Osteoblast (primary cell): Measurements from ENCODE around the gene RBBP8NL. TPM values are rescaled to one million over a fixed set of nuclear protein-coding genes. Genes with fewer than 3 reads are reported as not detected.

Source experiments
- DNase-seq: peaks from one replicate; pipeline ENCODE4 v3.0.0; 2011; ENCODE audit warnings: low spot score, mixed read lengths; ENCODE audit not compliant: insufficient read length; ENCODE audit errors: missing footprints
- H2AFZ ChIP-seq: 2 replicates; pipeline ENCODE4 v1.6.0; 2011; ENCODE audit warnings: mild to moderate bottlenecking, low read length
- H3K27ac ChIP-seq: 2 replicates; pipeline ENCODE4 v1.5.1; 2011; ENCODE audit warnings: mild to moderate bottlenecking, low read depth, low read length, moderate library complexity
- H3K27me3 ChIP-seq: 2 replicates; pipeline ENCODE4 v1.6.0; 2012; ENCODE audit warnings: mild to moderate bottlenecking, control low read depth, inconsistent platforms, low read length, moderate library complexity; ENCODE audit not compliant: insufficient read depth
- H3K36me3 ChIP-seq: 2 replicates; pipeline ENCODE4 v1.5.1; 2011; ENCODE audit warnings: mild to moderate bottlenecking, low read length, control low read depth, moderate library complexity; ENCODE audit not compliant: insufficient read depth
- H3K4me1 ChIP-seq: 2 replicates; pipeline ENCODE4 v1.5.1; 2011; ENCODE audit warnings: mild to moderate bottlenecking, low read length, control low read depth, moderate library complexity; ENCODE audit not compliant: insufficient read depth
- H3K4me2 ChIP-seq: 2 replicates; pipeline ENCODE4 v1.6.0; 2011; ENCODE audit warnings: mild to moderate bottlenecking, low read length; ENCODE audit not compliant: insufficient read depth
- H3K4me3 ChIP-seq: fragments of 200-600 bp; sonication (generic); 3 replicates; pipeline ENCODE4 v1.5.1; 2012; ENCODE audit warnings: mild to moderate bottlenecking, low read length, inconsistent platforms; ENCODE audit not compliant: insufficient read depth
- H3K79me2 ChIP-seq: 2 replicates; pipeline ENCODE4 v1.6.0; 2012; ENCODE audit warnings: mild to moderate bottlenecking, low read length, control low read depth, inconsistent platforms; ENCODE audit not compliant: insufficient read depth
- H3K9me3 ChIP-seq: 2 replicates; pipeline ENCODE4 v1.5.1; 2011; ENCODE audit warnings: low read depth, low read length, control low read depth
- H4K20me1 ChIP-seq: 2 replicates; pipeline ENCODE4 v1.6.0; 2012; ENCODE audit warnings: mild to moderate bottlenecking, low read length, control low read depth; ENCODE audit not compliant: insufficient read depth
- total RNA-seq: library from RNA; depleted of rRNA; stranded (reverse); fragments of >200 nt; gene quantifications from 2 replicates; pipeline ENCODE4 v1.2.3, GENCODE V29; 2012
- TF ChIP-seq, protein P1 (sequence below): IDR thresholded peaks from 2 replicates; pipeline ENCODE4 v1.5.1; 2011; ENCODE audit warnings: mild to moderate bottlenecking, low read depth, low read length, moderate library complexity; ENCODE audit errors: extremely low read depth

The RBBP8NL gene
- total RNA-seq, 1 donor = not detected

GRCh38 chr20:62469352-62469751, 42.0 kb upstream of the RBBP8NL start:
- Histone ChIP-seq H3K9me3 (no peaks in the 10 kb centered on the region), H3K27me3 (peaks cover 30% of the 10 kb centered on the region), H3K79me2 (no peaks in the 10 kb centered on the region), H3K27ac (no peak overlapping the region), H2AFZ (no peak overlapping the region), H3K4me1 (no peaks in the 10 kb centered on the region), H3K36me3 (no peaks in the 10 kb centered on the region), H3K4me2 (no peak overlapping the region), H3K4me3 (no peak overlapping the region), H4K20me1 (no peaks in the 10 kb centered on the region)
- TF ChIP-seq, protein P1, sequence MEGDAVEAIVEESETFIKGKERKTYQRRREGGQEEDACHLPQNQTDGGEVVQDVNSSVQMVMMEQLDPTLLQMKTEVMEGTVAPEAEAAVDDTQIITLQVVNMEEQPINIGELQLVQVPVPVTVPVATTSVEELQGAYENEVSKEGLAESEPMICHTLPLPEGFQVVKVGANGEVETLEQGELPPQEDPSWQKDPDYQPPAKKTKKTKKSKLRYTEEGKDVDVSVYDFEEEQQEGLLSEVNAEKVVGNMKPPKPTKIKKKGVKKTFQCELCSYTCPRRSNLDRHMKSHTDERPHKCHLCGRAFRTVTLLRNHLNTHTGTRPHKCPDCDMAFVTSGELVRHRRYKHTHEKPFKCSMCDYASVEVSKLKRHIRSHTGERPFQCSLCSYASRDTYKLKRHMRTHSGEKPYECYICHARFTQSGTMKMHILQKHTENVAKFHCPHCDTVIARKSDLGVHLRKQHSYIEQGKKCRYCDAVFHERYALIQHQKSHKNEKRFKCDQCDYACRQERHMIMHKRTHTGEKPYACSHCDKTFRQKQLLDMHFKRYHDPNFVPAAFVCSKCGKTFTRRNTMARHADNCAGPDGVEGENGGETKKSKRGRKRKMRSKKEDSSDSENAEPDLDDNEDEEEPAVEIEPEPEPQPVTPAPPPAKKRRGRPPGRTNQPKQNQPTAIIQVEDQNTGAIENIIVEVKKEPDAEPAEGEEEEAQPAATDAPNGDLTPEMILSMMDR = no peak
- DNase-seq = no peak

DNA sequence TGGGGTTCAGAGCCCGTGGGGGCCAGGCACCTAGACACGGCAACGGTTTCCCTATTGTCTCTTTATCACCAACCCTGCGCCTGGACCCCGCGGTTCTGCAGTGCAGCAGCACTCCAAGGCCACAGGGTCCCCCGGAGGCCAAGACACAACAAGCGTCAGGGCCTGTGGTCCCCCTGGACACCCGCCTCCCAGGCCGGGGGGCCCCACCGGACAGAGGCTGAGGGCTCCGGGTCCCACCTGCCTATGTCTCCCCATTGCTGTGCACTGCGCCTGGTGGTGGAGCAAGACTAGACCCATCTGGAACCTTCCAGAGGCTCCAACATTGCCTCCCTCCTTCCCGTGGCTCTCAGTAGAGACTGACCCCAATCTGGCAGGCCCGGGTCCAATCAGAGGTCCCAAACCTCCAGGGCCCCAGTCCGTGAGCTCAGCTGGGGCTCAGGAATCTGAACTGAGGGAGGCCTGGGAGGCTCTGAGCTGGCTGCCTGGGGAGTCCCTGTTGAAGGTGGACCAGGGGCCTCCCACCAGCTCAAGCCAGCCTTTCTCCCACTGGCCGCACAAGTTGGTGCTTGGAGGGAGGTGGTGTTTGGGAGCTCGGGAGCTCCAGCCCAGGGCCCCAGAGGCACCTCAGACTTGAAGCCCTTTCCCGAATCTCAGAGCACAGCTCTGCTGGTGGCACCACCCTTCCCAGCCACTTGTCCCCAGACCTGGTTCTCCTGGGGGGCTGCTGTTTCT, 39.6 kb upstream of the RBBP8NL start:
- no peak overlapping the region for H2AFZ ChIP-seq
- TF ChIP-seq, protein P1 = no peak
- no peaks in the 10 kb centered on the region for H3K4me1 ChIP-seq
- H3K36me3 ChIP-seq = no peaks in the 10 kb centered on the region
- DNase-seq = no peak
- H3K4me3 ChIP-seq = no peak overlapping the region
- no peak overlapping the region for H3K27ac ChIP-seq
- H4K20me1 ChIP-seq = no peaks in the 10 kb centered on the region
- H3K9me3 ChIP-seq = no peaks in the 10 kb centered on the region
- H3K27me3 ChIP-seq = peaks cover 16% of the 10 kb centered on the region
- H3K79me2 ChIP-seq = no peaks in the 10 kb centered on the region
- no peak overlapping the region for H3K4me2 ChIP-seq

DNA sequence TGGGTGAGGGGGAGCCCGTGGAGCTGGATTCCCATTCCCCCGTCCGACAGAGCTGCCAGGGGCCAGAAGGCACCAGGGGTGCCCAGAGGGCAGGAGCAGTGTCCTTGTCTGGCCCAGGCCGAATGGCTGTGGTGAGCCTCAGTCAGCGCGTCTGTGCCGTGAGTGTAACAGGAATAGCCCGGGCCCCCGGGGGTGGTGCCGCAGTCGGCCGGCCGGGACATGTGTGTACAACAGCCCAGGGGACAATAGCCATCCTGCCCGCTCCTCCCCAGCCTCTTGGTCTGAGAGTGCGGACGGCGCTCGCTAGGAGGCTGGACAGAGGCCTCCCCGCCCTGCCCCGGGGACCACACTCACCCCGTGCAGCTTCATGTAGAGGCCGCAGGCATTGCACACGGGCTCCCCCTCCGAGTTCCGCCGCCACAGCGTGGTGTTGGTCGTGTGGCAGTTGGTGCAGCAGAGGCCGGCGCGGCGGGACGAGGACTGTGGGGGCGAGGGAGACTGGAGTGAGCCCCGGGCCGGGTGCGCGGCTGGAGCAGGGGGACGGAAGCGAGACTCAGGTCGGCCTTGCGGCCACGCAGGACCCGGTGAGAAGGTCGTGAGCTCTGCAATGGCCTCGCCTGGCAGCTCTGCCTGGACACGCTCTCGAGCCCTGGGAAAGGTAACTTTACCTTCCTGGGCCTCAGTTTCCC, 38.9 kb upstream of the RBBP8NL start:
- Histone ChIP-seq H3K4me1 (no peaks in the 10 kb centered on the region), H3K4me2 (no peak overlapping the region), H3K36me3 (no peaks in the 10 kb centered on the region), H3K9me3 (no peaks in the 10 kb centered on the region), H3K4me3 (no peak overlapping the region), H3K79me2 (no peaks in the 10 kb centered on the region), H3K27me3 (peaks cover 16% of the 10 kb centered on the region), H2AFZ (no peak overlapping the region), H4K20me1 (no peaks in the 10 kb centered on the region), H3K27ac (no peak overlapping the region)
- DNase-seq = no peak
- TF ChIP-seq, protein P1 = no peak

DNA sequence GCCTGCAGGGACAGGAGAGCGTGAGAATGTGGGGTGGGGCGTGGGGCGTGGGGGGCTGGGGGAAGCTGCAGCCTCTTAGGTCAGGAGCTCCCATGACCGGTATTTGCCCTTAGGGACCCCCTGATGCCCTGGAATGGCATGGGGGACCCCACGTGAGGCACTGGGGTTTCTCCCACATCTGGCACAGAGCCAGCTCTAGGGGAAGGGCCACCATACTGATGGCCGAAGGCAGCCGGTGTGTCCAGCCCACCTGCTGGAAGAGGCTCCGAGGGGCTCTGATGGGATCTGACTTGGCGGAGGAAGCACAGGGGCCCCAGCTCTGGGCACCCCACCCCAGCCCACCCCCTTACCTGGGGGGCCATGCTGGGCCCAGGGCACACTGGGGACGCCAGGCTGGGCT, 37.7 kb upstream of the RBBP8NL start:
- TF ChIP-seq, protein P1 = no peak
- Histone ChIP-seq H3K4me2 (no peak overlapping the region), H4K20me1 (no peaks in the 10 kb centered on the region), H3K4me1 (no peaks in the 10 kb centered on the region), H3K4me3 (no peak overlapping the region), H3K27me3 (peaks cover 13% of the 10 kb centered on the region), H3K9me3 (no peaks in the 10 kb centered on the region), H3K79me2 (no peaks in the 10 kb centered on the region), H3K27ac (no peak overlapping the region), H3K36me3 (no peaks in the 10 kb centered on the region), H2AFZ (no peak overlapping the region)
- DNase-seq = no peak
